ENCODE data around the gene C1QTNF8.

Gene C1QTNF8

DNA sequence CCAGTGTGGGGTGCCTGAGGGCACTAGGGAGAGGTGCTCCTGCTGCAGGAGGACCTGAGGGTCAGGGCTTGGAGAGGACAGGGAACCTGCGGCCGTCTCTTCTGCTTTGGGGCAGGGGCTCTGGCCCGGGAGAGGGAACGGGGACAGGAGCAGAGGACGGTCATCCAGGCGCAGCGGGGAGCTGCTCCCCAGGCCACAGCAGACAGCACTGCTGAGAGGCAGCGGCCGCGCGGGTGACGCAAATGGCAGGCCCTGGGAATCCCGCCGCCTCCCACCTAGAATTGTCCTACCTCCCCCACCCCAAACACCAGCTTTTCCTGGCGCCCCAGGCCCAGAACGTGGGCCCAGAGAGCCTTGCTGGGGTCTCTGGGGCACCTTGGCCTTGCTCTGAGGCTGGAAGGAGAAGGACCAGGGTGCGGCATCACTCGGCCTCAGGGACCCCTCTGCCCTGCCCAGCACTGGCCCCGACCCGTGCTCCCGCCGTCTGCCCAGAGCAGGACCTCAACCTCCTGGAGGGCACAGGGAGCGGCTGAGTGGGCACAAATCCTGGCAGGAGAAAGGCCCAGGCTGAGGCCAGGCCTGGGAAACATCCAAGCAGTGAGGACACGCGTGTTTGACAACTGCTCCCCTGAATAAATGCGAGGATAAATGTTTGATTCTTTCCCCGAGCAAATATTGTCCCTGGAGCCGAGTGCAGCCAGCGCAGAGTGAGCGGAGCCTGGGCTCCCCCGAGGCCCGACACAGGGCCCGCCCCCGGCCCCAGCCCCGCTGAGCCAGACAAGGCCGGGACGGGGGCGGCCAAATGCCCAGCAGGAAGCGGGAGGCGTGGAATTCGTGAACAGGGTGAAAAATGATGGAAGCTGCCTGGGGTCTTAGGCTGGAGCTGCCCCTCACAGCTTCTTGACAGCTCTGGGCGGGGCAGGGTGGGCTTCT, 15.0 kb downstream of the C1QTNF8 start:
- H3K36me3 ChIP-seq (replicated peaks; ENCODE audit: low read depth, low read length) = no peaks in the 10 kb centered on the region
- no peak overlapping the region for H3K9ac ChIP-seq (ENCODE audit: low read length)
- H3K27me3 ChIP-seq (ENCODE audit: low read depth, low read length) = no peaks in the 10 kb centered on the region
- H3K9me3 ChIP-seq (ENCODE audit: insufficient read depth, low read length) = 0 out of 2 replicates have a peak, but pooled peaks cover 4% of the 10 kb centered on the region
- H3K79me2 ChIP-seq (ENCODE audit: low read length) = no peaks in the 10 kb centered on the region
- H3K4me3 ChIP-seq (ENCODE audit: low read length) = no peak overlapping the region
- TF ChIP-seq, protein P1, sequence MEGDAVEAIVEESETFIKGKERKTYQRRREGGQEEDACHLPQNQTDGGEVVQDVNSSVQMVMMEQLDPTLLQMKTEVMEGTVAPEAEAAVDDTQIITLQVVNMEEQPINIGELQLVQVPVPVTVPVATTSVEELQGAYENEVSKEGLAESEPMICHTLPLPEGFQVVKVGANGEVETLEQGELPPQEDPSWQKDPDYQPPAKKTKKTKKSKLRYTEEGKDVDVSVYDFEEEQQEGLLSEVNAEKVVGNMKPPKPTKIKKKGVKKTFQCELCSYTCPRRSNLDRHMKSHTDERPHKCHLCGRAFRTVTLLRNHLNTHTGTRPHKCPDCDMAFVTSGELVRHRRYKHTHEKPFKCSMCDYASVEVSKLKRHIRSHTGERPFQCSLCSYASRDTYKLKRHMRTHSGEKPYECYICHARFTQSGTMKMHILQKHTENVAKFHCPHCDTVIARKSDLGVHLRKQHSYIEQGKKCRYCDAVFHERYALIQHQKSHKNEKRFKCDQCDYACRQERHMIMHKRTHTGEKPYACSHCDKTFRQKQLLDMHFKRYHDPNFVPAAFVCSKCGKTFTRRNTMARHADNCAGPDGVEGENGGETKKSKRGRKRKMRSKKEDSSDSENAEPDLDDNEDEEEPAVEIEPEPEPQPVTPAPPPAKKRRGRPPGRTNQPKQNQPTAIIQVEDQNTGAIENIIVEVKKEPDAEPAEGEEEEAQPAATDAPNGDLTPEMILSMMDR (IDR thresholded peaks at IDR 0.05; ENCODE audit: low read depth, low read length) = no peak
- no peak for TF ChIP-seq EZH2phosphoT487 (IDR thresholded peaks at IDR 0.05; ENCODE audit: low read depth)
- H3K4me1 ChIP-seq (ENCODE audit: low read length) = no peaks in the 10 kb centered on the region
- H3K4me2 ChIP-seq (ENCODE audit: low read length) = no peak overlapping the region
- no peak overlapping the region for H2AFZ ChIP-seq (ENCODE audit: low read depth, low read length)
- H3K27ac ChIP-seq (ENCODE audit: low read length) = no peak overlapping the region
- no peaks in the 10 kb centered on the region for H4K20me1 ChIP-seq (ENCODE audit: insufficient read depth, low read length)

DNA sequence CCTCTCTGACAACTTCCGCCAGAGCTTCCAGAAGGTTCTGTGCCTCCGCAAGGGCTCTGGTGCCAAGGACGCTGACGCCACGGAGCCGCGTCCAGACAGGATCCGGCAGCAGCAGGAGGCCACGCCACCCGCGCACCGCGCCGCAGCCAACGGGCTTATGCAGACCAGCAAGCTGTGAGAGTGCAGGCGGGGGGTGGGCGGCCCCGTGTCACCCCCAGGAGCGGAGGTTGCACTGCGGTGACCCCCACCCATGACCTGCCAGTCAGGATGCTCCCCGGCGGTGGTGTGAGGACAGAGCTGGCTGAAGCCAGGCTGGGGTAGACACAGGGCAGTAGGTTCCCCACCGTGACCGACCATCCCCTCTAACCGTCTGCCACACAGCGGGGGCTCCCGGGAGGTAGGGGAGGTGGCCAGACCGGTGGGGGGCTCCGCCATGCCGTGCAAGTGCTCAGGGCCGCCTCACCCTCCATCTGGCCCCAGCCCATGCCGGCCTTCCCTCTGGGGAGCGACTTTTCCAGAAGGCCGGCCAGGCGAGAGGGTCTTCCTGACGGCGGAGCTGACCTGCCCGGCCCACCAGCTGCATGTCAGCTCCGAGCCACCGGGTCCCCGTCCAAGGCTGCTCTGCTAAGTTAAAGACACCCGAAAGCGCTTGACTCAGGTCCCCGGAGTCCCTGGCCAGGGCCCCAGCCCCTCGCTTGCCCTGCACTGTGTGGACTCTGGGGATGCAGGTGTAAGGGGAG, 16.1 kb downstream of the C1QTNF8 start:
- TF ChIP-seq EZH2phosphoT487 (IDR thresholded peaks at IDR 0.05; ENCODE audit: low read depth) = no peak
- TF ChIP-seq, protein P1 (IDR thresholded peaks at IDR 0.05; ENCODE audit: low read depth, low read length) = no peak
- H3K36me3 ChIP-seq (replicated peaks; ENCODE audit: low read depth, low read length) = no peaks in the 10 kb centered on the region
- H3K4me1 ChIP-seq (ENCODE audit: low read length) = no peaks in the 10 kb centered on the region
- no peak overlapping the region for H3K9ac ChIP-seq (ENCODE audit: low read length)
- no peaks in the 10 kb centered on the region for H3K79me2 ChIP-seq (ENCODE audit: low read length)
- no peak overlapping the region for H3K27ac ChIP-seq (ENCODE audit: low read length)
- no peaks in the 10 kb centered on the region for H4K20me1 ChIP-seq (ENCODE audit: insufficient read depth, low read length)
- no peak overlapping the region for H3K4me2 ChIP-seq (ENCODE audit: low read length)
- no peaks in the 10 kb centered on the region for H3K9me3 ChIP-seq (ENCODE audit: insufficient read depth, low read length)
- H3K4me3 ChIP-seq (ENCODE audit: low read length) = no peak overlapping the region
- no peak overlapping the region for H2AFZ ChIP-seq (ENCODE audit: low read depth, low read length)
- H3K27me3 ChIP-seq (ENCODE audit: low read depth, low read length) = no peaks in the 10 kb centered on the region

DNA sequence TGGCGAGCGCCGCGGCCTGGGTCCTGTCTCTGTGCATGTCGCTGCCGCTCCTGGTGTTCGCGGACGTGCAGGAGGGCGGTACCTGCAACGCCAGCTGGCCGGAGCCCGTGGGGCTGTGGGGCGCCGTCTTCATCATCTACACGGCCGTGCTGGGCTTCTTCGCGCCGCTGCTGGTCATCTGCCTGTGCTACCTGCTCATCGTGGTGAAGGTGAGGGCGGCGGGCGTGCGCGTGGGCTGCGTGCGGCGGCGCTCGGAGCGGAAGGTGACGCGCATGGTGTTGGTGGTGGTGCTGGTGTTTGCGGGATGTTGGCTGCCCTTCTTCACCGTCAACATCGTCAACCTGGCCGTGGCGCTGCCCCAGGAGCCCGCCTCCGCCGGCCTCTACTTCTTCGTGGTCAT, 16.7 kb downstream of the C1QTNF8 start:
- Histone ChIP-seq H3K27ac (ENCODE audit: low read length) (no peak overlapping the region), H3K4me2 (ENCODE audit: low read length) (no peak overlapping the region), H3K4me1 (ENCODE audit: low read length) (no peaks in the 10 kb centered on the region), H3K9ac (ENCODE audit: low read length) (no peak overlapping the region), H3K79me2 (ENCODE audit: low read length) (no peaks in the 10 kb centered on the region), H2AFZ (ENCODE audit: low read depth, low read length) (no peak overlapping the region), H3K36me3 (replicated peaks; ENCODE audit: low read depth, low read length) (no peaks in the 10 kb centered on the region), H3K9me3 (ENCODE audit: insufficient read depth, low read length) (no peaks in the 10 kb centered on the region), H4K20me1 (ENCODE audit: insufficient read depth, low read length) (no peaks in the 10 kb centered on the region), H3K4me3 (ENCODE audit: low read length) (no peak overlapping the region), H3K27me3 (ENCODE audit: low read depth, low read length) (no peaks in the 10 kb centered on the region)
- TF ChIP-seq, protein P1 (IDR thresholded peaks at IDR 0.05; ENCODE audit: low read depth, low read length) = no peak

DNA sequence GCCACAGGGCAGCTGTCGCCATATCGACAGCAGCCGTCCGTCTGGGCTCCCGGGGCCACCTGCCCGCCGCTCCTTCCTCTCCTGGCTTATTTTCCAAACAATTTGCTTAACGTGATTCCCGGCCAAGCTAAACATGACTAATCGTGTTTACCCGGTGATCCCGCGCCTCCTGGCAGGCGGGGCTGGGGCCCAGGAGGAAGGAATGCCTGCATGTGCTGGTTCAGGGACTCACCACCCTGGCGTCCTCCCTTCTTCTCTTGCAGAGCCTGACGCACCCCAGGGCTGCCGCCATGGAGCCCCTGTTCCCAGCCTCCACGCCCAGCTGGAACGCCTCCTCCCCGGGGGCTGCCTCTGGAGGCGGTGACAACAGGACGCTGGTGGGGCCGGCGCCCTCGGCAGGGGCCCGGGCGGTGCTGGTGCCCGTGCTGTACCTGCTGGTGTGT, 17.4 kb downstream of the C1QTNF8 start:
- Histone ChIP-seq H3K4me3 (ENCODE audit: low read length) (no peak overlapping the region), H3K27me3 (ENCODE audit: low read depth, low read length) (no peaks in the 10 kb centered on the region), H3K4me2 (ENCODE audit: low read length) (no peak overlapping the region), H3K36me3 (replicated peaks; ENCODE audit: low read depth, low read length) (no peaks in the 10 kb centered on the region), H4K20me1 (ENCODE audit: insufficient read depth, low read length) (no peaks in the 10 kb centered on the region), H3K9me3 (ENCODE audit: insufficient read depth, low read length) (no peaks in the 10 kb centered on the region), H2AFZ (ENCODE audit: low read depth, low read length) (no peak overlapping the region), H3K27ac (ENCODE audit: low read length) (no peak overlapping the region), H3K9ac (ENCODE audit: low read length) (no peak overlapping the region), H3K4me1 (ENCODE audit: low read length) (no peaks in the 10 kb centered on the region), H3K79me2 (ENCODE audit: low read length) (no peaks in the 10 kb centered on the region)
- TF ChIP-seq EZH2phosphoT487 (IDR thresholded peaks at IDR 0.05; ENCODE audit: low read depth) = no peak
- TF ChIP-seq, protein P1 (IDR thresholded peaks at IDR 0.05; ENCODE audit: low read depth, low read length) = no peak

Measured in OCI-LY3 (cell line).